HG02973 (cell line): Measurements from ENCODE around the gene USE1.
A peak's percentile ranks its signal among the peaks of the same experiment; 100 is the strongest.

Experiments
- ATAC-seq: cut with Tn5 transposase; IDR thresholded peaks from one replicate; pipeline ENCODE4 v1.9.1; 2021; ENCODE audit warnings: moderate library complexity; ENCODE audit not compliant: unreplicated experiment

USE1 gene

GRCh38 chr19:17205237-17206140 is 9.7 kb upstream of the USE1 start:
- no peak for ATAC-seq

GRCh38 chr19:17206736-17207581 is 8.2 kb upstream of the USE1 start:
- no peak for ATAC-seq

GRCh38 chr19:17209126-17210036 is 5.8 kb upstream of the USE1 start:
- no peak for ATAC-seq

GRCh38 chr19:17210296-17210695 is 4.9 kb upstream of the USE1 start:
- no peak for ATAC-seq

GRCh38 chr19:17211547-17212446 is 3.4 kb upstream of the USE1 start:
- no peak for ATAC-seq

- no peak for ATAC-seq
These were observed 1.8 kb upstream of the USE1 start for GRCh38 chr19:17213334-17213733.

GRCh38 chr19:17214508-17215126 is 540 bp upstream of the USE1 start:
- no peak for ATAC-seq

- ATAC-seq, result no peak
These were observed 1.0 kb downstream of the USE1 start for GRCh38 chr19:17216058-17216670.

- ATAC-seq, result no peak
These were observed 4.1 kb downstream of the USE1 start for GRCh38 chr19:17219286-17219685.

GRCh38 chr19:17220207-17220758 is 5.1 kb downstream of the USE1 start:
- ATAC-seq, result no peak

- ATAC-seq, result no peak
These were observed 9.9 kb downstream of the USE1 start for GRCh38 chr19:17225053-17225452.

GRCh38 chr19:17226002-17226933 is 11.1 kb downstream of the USE1 start, which contains the start of gene OCEL1:
TSS of gene OCEL1 (plus strand) at chr19:17226226. CDS start at chr19:17226248, 22 bp downstream.
- peak; percentile 82 for ATAC-seq

- no peak for ATAC-seq
These were observed 12.7 kb downstream of the USE1 start for GRCh38 chr19:17227798-17228367.

- no peak for ATAC-seq
These were observed 14.7 kb downstream of the USE1 start for GRCh38 chr19:17229890-17230289.

GRCh38 chr19:17232258-17232657 is 17.1 kb downstream of the USE1 start:
- ATAC-seq, result no peak

- no peak for ATAC-seq
These were observed 19.7 kb downstream of the USE1 start for GRCh38 chr19:17234911-17235299.

- peak; percentile 64 for ATAC-seq
These were observed 20.3 kb downstream of the USE1 start for GRCh38 chr19:17235300-17235970.
